Trophoblast cell (in vitro differentiated cells and primary cell): ENCODE measurements around the gene SQSTM1.

Source experiments
- DNase-seq, 2 donors: peaks; one replicate each; pipeline ENCODE4 v3.0.0-alpha.2; 2016
- H2AFZ ChIP-seq: 2 replicates; pipeline ENCODE4 v1.6.1; 2013; ENCODE audit warnings: low read length, moderate library complexity, mild to moderate bottlenecking; ENCODE audit not compliant: insufficient read depth, poor library complexity
- H2AK5ac ChIP-seq: 2 replicates; pipeline ENCODE4 v1.6.1; 2013; ENCODE audit warnings: mild to moderate bottlenecking, low read length
- H2BK120ac ChIP-seq: 2 replicates; pipeline ENCODE4 v1.6.1; 2013; ENCODE audit warnings: low read length, mild to moderate bottlenecking, moderate library complexity; ENCODE audit not compliant: insufficient read depth, poor library complexity
- H2BK12ac ChIP-seq: 2 replicates; pipeline ENCODE4 v1.6.1; 2013; ENCODE audit warnings: mild to moderate bottlenecking, low read length, moderate library complexity
- H2BK5ac ChIP-seq: 2 replicates; pipeline ENCODE4 v1.6.1; 2013; ENCODE audit warnings: low read length, low read depth, moderate library complexity, mild to moderate bottlenecking; ENCODE audit not compliant: poor library complexity
- H3K14ac ChIP-seq: 2 replicates; pipeline ENCODE4 v1.6.1; 2013; ENCODE audit warnings: mild to moderate bottlenecking, low read length
- H3K18ac ChIP-seq: 2 replicates; pipeline ENCODE4 v1.6.1; 2013; ENCODE audit warnings: mild to moderate bottlenecking, low read length
- H3K23ac ChIP-seq: 2 replicates; pipeline ENCODE4 v1.6.1; 2013; ENCODE audit warnings: low read length
- H3K27ac ChIP-seq: 2 replicates; pipeline ENCODE4 v1.5.1; 2013; ENCODE audit warnings: low read depth, mild to moderate bottlenecking, inconsistent platforms, low read length, moderate library complexity
- H3K27me3 ChIP-seq: 2 replicates; pipeline ENCODE4 v1.6.1; 2013; ENCODE audit warnings: inconsistent platforms, mild to moderate bottlenecking, low read length, moderate library complexity; ENCODE audit not compliant: insufficient read depth
- H3K36me3 ChIP-seq, 2 experiments: 1 replicate in 1 of 2; 2 replicates in 1 of 2; pipeline ENCODE4 v1.6.1; 2013; ENCODE audit warnings: low read length in 2 of 2, mild to moderate bottlenecking in 2 of 2, moderate library complexity in 1 of 2; ENCODE audit not compliant: insufficient read depth in 2 of 2, control insufficient read depth in 1 of 2
- H3K4ac ChIP-seq: 2 replicates; pipeline ENCODE4 v1.6.1; 2013; ENCODE audit warnings: low read depth, mild to moderate bottlenecking, low read length, moderate library complexity
- H3K4me1 ChIP-seq, 2 experiments: 1 replicate in 1 of 2; 2 replicates in 1 of 2; pipeline ENCODE4 v1.6.1; 2013; ENCODE audit warnings: low read length in 2 of 2, mild to moderate bottlenecking in 2 of 2, moderate library complexity in 1 of 2; ENCODE audit not compliant: insufficient read depth in 2 of 2, control insufficient read depth in 1 of 2
- H3K4me2 ChIP-seq: 2 replicates; pipeline ENCODE4 v1.6.1; 2013; ENCODE audit warnings: inconsistent platforms, mild to moderate bottlenecking, low read length, moderate library complexity
- H3K4me3 ChIP-seq: 2 replicates; pipeline ENCODE4 v1.5.1; 2013; ENCODE audit warnings: mild to moderate bottlenecking, low read depth, low read length, inconsistent platforms
- H3K79me1 ChIP-seq: one replicate; pipeline ENCODE4 v1.6.1; 2013; ENCODE audit warnings: low read length
- H3K79me2 ChIP-seq: 2 replicates; pipeline ENCODE4 v1.6.1; 2013; ENCODE audit warnings: low read length, mild to moderate bottlenecking; ENCODE audit not compliant: control insufficient read depth, insufficient read depth, poor library complexity
- H3K9ac ChIP-seq: 2 replicates; pipeline ENCODE4 v1.6.1; 2013; ENCODE audit warnings: mild to moderate bottlenecking, low read length
- H3K9me3 ChIP-seq: 2 replicates; pipeline ENCODE4 v1.6.1; 2013; ENCODE audit warnings: low read depth, mild to moderate bottlenecking, control low read depth, inconsistent platforms, low read length; ENCODE audit not compliant: insufficient read depth
- H4K12ac ChIP-seq: 2 replicates; pipeline ENCODE4 v1.6.1; 2013; ENCODE audit warnings: low read depth, mild to moderate bottlenecking, low read length, moderate library complexity
- H4K8ac ChIP-seq: 2 replicates; pipeline ENCODE4 v1.6.1; 2013; ENCODE audit warnings: low read depth, mild to moderate bottlenecking, low read length, moderate library complexity
- H4K91ac ChIP-seq: one replicate; pipeline ENCODE4 v1.6.1; 2013; ENCODE audit warnings: low read depth, mild to moderate bottlenecking, low read length, moderate library complexity
- WGBS: extraction: QIAGEN DNeasy Blood & Tissue Kit; methylation state at CpG from one replicate; pipeline ENCODE4 v1.1.7; 2013; ENCODE audit warnings: missing lambda C conversion rate; ENCODE audit not compliant: insufficient read length, insufficient coverage; ENCODE audit errors: extremely low coverage; 5-methylcytosine and 5-hydroxymethylcytosine counted together

The SQSTM1 gene

DNA sequence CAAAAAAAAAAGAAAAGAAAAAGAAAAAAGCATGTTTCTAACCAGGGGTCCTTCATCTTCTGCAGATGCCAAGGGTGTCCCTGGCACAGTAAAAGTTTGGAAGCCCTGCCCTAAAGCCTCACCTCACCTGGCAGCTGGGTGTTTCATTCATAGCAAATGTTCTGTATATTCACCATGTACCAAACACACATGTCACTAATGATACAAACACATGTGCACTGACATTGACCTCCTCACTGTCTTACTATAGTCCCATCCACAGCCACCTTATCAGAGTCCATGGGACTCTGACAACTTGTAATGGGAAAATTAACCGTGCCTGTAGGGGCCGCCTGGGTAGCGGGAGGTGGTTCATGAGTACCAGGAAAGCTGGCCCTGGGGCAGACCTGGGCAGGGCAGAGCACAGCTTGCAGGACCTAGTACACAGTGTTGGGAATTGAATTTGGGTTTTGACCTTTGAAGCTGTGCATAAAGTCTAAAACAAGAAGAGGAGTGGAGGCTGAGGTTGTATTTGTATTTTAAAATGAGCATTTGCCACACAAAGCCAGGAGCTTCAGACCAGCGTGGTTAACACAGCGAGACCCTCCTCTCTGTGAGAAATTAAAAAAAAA, 7.6 kb upstream of the SQSTM1 start:
- no CpG with 5 or more reads among the region's 5 CpGs for WGBS
- no peak overlapping the region for H2BK5ac ChIP-seq

DNA sequence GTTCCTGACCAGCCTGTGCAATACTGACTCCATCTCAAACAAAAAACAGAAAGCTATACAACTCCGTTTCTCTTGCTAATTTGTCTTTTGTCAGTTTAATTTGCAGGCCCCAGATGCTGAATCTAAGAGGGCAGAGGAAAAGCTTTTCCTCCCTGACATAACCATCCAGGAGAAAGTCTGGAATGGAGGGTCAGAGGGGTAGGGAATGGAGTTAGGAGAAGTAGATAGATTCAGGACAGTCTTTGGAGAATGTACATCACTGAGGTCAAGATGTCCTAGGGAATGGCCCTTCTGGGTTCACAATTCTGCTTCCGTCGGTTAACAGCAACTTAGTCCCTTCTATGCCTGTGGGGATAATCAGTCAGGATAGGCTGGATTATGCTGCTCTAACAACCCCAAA, 6.6 kb upstream of the SQSTM1 start:
- Histone ChIP-seq H4K8ac (no peak overlapping the region), H2AK5ac (no peak overlapping the region), H3K23ac (no peak overlapping the region), H3K4ac (no peak overlapping the region), H3K36me3 (peaks cover 20 to 27% of the 10 kb centered on the region in 2 experiments), H4K12ac (no peak overlapping the region), H3K79me1 (peaks cover 19% of the 10 kb centered on the region), H2BK120ac (no peak overlapping the region), H3K4me1 (peaks cover 14 to 21% of the 10 kb centered on the region in 2 experiments), H4K91ac (no peak overlapping the region), H3K9ac (no peak overlapping the region), H3K9me3 (no peaks in the 10 kb centered on the region), H3K4me3 (no peak overlapping the region), H2AFZ (no peak overlapping the region), H3K18ac (no peak overlapping the region), H3K79me2 (peaks cover 6% of the 10 kb centered on the region), H3K27ac (no peak overlapping the region), H3K4me2 (no peak overlapping the region), H3K27me3 (no peaks in the 10 kb centered on the region), H2BK5ac (no peak overlapping the region), H2BK12ac (no peak overlapping the region), H3K14ac (no peak overlapping the region)
- WGBS, result no CpG with 5 or more reads among the region's 3 CpGs
- no peak for DNase-seq

More for the DNA sequence above, 7.6 kb upstream of the SQSTM1 start:
- Histone ChIP-seq H3K79me1 (peaks cover 10% of the 10 kb centered on the region), H3K9ac (no peak overlapping the region), H2AK5ac (no peak overlapping the region), H3K23ac (no peak overlapping the region), H3K27ac (no peak overlapping the region), H3K9me3 (no peaks in the 10 kb centered on the region), H3K14ac (no peak overlapping the region), H3K4ac (no peak overlapping the region), H3K4me3 (no peak overlapping the region), H3K79me2 (peaks cover 3% of the 10 kb centered on the region), H3K4me1 (peaks cover 8 to 13% of the 10 kb centered on the region in 2 experiments), H4K91ac (no peak overlapping the region), H3K4me2 (no peak overlapping the region), H2BK12ac (no peak overlapping the region), H3K18ac (no peak overlapping the region), H2BK120ac (no peak overlapping the region), H3K36me3 (peaks cover 20 to 27% of the 10 kb centered on the region in 2 experiments), H4K12ac (no peak overlapping the region), H3K27me3 (no peaks in the 10 kb centered on the region), H4K8ac (no peak overlapping the region), H2AFZ (no peak overlapping the region)
- DNase-seq, result no peak

- no CpG with 5 or more reads among the region's 21 CpGs for WGBS
These were observed 5.0 kb upstream of the SQSTM1 start for GRCh38 chr5:179815491-179816249.

DNA sequence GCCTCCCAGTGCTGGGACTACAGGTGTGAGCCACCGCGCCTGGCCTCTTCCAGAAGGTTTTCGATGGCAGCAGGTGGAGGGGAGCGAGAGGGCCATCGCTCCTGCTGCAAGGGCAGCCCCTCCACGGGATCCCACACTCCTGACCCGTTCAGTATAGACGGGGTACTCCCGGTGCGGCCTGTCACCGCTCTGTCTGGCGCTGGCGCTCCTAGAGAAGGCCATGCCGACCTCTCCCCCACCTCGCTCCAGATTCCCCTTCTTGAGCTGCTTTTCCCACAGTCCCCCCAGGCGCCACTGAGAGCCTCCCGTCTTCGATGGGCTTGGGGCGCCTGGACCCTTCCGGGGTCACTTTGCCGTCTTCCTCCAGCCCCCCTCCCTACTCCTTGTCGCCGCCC, 4.3 kb upstream of the SQSTM1 start:
- peak overlapping the region; percentile 79 for H3K18ac ChIP-seq
- no peak overlapping the region for H3K23ac ChIP-seq
- H3K14ac ChIP-seq, result peak overlapping the region; percentile 78
- peak overlapping the region; percentile 73 for H2AFZ ChIP-seq
- peak overlapping the region; percentile 26 for H2BK120ac ChIP-seq
- no peaks in the 10 kb centered on the region for H3K27me3 ChIP-seq
- peaks cover 39% of the 10 kb centered on the region for H3K79me1 ChIP-seq
- peak overlapping the region; percentile 3 for H2BK5ac ChIP-seq
- H3K9me3 ChIP-seq, result no peaks in the 10 kb centered on the region
- H3K4me2 ChIP-seq, result peak overlapping the region; percentile 78
- H4K8ac ChIP-seq, result peak overlapping the region; percentile 80
- H3K36me3 ChIP-seq, result peaks cover 24 to 27% of the 10 kb centered on the region in 2 experiments
- no peak overlapping the region for H3K4me3 ChIP-seq
- peak overlapping the region; percentile 18 for H2BK12ac ChIP-seq
- H2AK5ac ChIP-seq, result peak overlapping the region; percentile 35
- peaks cover 26 to 32% of the 10 kb centered on the region in 2 experiments for H3K4me1 ChIP-seq
- peaks cover 20% of the 10 kb centered on the region for H3K79me2 ChIP-seq
- H4K12ac ChIP-seq, result peak overlapping the region; percentile 6
- WGBS, result no CpG with 5 or more reads among the region's 23 CpGs
- H4K91ac ChIP-seq, result peak overlapping the region; percentile 60
- H3K27ac ChIP-seq, result no peak overlapping the region
- no peak overlapping the region for H3K9ac ChIP-seq
- DNase-seq, result no peak
- no peak overlapping the region for H3K4ac ChIP-seq

More at GRCh38 chr5:179815491-179816249, 5.0 kb upstream of the SQSTM1 start:
- H2BK120ac ChIP-seq, result no peak overlapping the region
- no peak overlapping the region for H3K18ac ChIP-seq
- H2AK5ac ChIP-seq, result no peak overlapping the region
- no peak overlapping the region for H3K27ac ChIP-seq
- H2BK12ac ChIP-seq, result no peak overlapping the region
- no peak overlapping the region for H3K4me2 ChIP-seq
- H4K8ac ChIP-seq, result no peak overlapping the region
- no peak overlapping the region for H4K12ac ChIP-seq
- H3K4me3 ChIP-seq, result no peak overlapping the region
- H4K91ac ChIP-seq, result no peak overlapping the region
- peaks cover 24 to 27% of the 10 kb centered on the region in 2 experiments for H3K36me3 ChIP-seq
- H3K27me3 ChIP-seq, result no peaks in the 10 kb centered on the region
- H3K9me3 ChIP-seq, result no peaks in the 10 kb centered on the region
- H3K14ac ChIP-seq, result no peak overlapping the region
- peaks cover 26 to 32% of the 10 kb centered on the region in 2 experiments for H3K4me1 ChIP-seq
- no peak overlapping the region for H3K9ac ChIP-seq
- no peak overlapping the region for H3K4ac ChIP-seq
- no peak for DNase-seq
- no peak overlapping the region for H2BK5ac ChIP-seq
- peaks cover 32% of the 10 kb centered on the region for H3K79me1 ChIP-seq
- H3K23ac ChIP-seq, result no peak overlapping the region
- peaks cover 13% of the 10 kb centered on the region for H3K79me2 ChIP-seq
- no peak overlapping the region for H2AFZ ChIP-seq
